ENCODE results near the gene PRPF8. TPM values are rescaled to one million over a fixed set of nuclear protein-coding genes. Genes with fewer than 3 reads are reported as not detected.
A peak's percentile ranks its signal among the peaks of the same experiment; 100 is the strongest.

PRPF8 gene
- total and polyA plus RNA-seq, 2 of the 13 experiments (the other 11 are each of a cell fraction or from before 2014, with no cell fraction given), result 112 to 179 TPM

DNA sequence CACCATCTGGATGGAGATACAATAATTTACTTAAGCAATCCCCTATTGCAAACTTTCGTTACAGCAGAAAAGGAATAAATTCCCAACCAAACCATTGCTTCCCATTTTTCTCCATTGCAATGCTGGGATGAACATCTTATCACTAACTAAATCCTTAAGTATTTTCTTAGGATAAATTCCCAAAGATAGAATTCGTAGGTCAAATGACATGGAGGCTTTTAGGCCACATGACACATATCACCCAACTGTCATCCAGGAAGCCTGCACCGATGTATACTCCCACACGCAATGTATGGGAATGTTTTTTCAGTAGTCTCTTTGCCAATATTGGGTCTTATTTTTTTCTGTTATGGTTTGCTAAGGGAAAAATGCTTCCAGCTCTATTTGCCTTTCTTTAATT, 27.1 kb upstream of the PRPF8 start:
- ChIA-PET CTCF (ENCODE audit: low intra/inter-chr PET ratio, low total read pairs) (no interaction called here), POLR2A (no interaction called here)
- Histone ChIP-seq H3K36me3 (replicated peaks in 1 of 2; ENCODE audit: control insufficient read depth in 1 of 2, insufficient read depth in 2 of 2, low read length in 2 of 2) (peaks cover 6 to 19% of the 10 kb centered on the region in 2 experiments), H3K4me1 (ENCODE audit: insufficient read depth, low read length) (peaks cover 31% of the 10 kb centered on the region), H3K79me2 (ENCODE audit: insufficient read depth, low read length) (peaks cover 9% of the 10 kb centered on the region), H2AFZ (ENCODE audit: low read length) (no peak overlapping the region), H3K27ac (ENCODE audit: extremely low read length, insufficient read depth, low read length) (no peak overlapping the region), H3K27me3 (ENCODE audit: control insufficient read depth in 1 of 2, insufficient read depth in 2 of 2, low read length in 2 of 2) (no peaks in the 10 kb centered on the region; a peak in 1 of 5 replicates), H3K4me2 (ENCODE audit: low read depth, low read length) (no peak overlapping the region), H3K4me3 (replicated peaks in 1 of 3; ENCODE audit: insufficient read depth in 1 of 3, low read depth in 2 of 3, low read length in 3 of 3) (no peak overlapping the region), H4K20me1 (ENCODE audit: insufficient read depth, low read length) (peaks cover 10% of the 10 kb centered on the region), H3K9ac (ENCODE audit: insufficient read depth, low read depth, low read length) (no peak overlapping the region), H3K9me3 (ENCODE audit: low read length) (no peaks in the 10 kb centered on the region)
- no TSS peak for BruUV-seq (replicated peaks)
- WGBS (ENCODE audit: low lambda C conversion rate), result 88% methylated on average over 4 of the region's 4 CpGs
- in situ Hi-C loops (cut with HindIII; ENCODE audit: extremely low pct_ligation_motif_present, low pct_unique_long_range_greater_than_20kb) (loop anchor here (25.0 kb wide), 1 partner anchor 325 kb away; the partner anchor contains the start of genes DPH1, OVCA2 and RTN4RL1), intact Hi-C loops (cut with micrococcal nuclease; ENCODE audit: unreplicated experiment) (loop anchor here (10.0 kb wide), 1 partner anchor 153 kb away; no protein-coding TSS in a partner anchor)
- no peak for FAIRE-seq
- TF ChIP-seq ATM (IDR thresholded peaks at IDR 0.05; ENCODE audit: borderline replicate concordance) (no peak), POLR2AphosphoS2 (IDR thresholded peaks at IDR 0.05; ENCODE audit: low read depth, low read length) (0 out of 2 replicates have a peak, but pooled peaks have one; percentile 60)
- no peak for ATAC-seq
- DNase-seq (ENCODE audit: low spot score), result no peak

DNA sequence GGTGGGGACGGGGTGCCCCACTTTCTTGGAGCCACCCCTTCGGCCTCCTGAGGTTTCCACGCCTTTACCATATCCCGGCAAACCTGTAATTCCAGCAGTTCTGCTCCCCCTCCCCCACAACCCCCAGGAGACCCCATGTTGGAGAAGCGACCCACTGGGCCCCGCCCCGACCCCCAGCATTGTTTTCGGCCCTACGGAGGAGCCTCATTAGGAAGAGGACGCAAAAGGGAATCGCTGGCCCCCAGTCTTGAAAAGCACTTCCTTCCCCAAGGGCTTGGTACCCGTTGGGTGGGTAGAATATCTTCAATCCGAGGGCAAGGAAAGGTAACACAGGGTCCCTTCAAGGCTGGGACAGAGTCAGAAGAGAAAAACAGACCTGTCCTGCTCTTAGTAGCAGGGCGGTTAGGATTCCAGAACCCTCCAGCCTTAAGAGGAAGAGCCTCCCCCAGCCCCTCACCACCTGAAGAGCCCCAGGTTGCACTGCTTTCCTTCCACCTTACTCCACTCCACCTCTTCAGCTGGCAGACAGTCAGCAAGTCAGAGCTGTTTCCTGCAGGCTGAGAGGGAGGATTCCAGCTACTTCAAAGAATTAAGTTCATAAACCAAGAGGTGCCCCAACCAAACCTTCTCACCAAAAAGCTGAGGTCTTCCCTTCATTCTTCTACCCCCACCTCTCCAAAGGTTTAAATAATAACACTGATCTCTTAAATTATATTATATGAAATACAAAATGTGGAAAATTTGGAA, 26.3 kb upstream of the PRPF8 start:
- Histone ChIP-seq H3K4me2 (ENCODE audit: low read depth, low read length) (peak overlapping the region; percentile 76), H3K36me3 (replicated peaks in 1 of 2; ENCODE audit: control insufficient read depth in 1 of 2, insufficient read depth in 2 of 2, low read length in 2 of 2) (peaks cover 6 to 19% of the 10 kb centered on the region in 2 experiments), H4K20me1 (ENCODE audit: insufficient read depth, low read length) (peaks cover 10% of the 10 kb centered on the region), H3K79me2 (ENCODE audit: insufficient read depth, low read length) (peaks cover 9% of the 10 kb centered on the region), H3K9me3 (ENCODE audit: low read length) (no peaks in the 10 kb centered on the region), H3K27ac (ENCODE audit: extremely low read length, insufficient read depth, low read length) (no peak overlapping the region), H3K4me1 (ENCODE audit: insufficient read depth, low read length) (peaks cover 31% of the 10 kb centered on the region), H3K9ac (ENCODE audit: insufficient read depth, low read depth, low read length) (peak overlapping the region; percentile 76), H3K4me3 (replicated peaks in 1 of 3; ENCODE audit: insufficient read depth in 1 of 3, low read depth in 2 of 3, low read length in 3 of 3) (peak overlapping the region; percentile 77 to 88 (median 85)), H2AFZ (ENCODE audit: low read length) (no peak overlapping the region), H3K27me3 (ENCODE audit: control insufficient read depth in 1 of 2, insufficient read depth in 2 of 2, low read length in 2 of 2) (no peaks in the 10 kb centered on the region; a peak in 1 of 5 replicates)
- POLR2A ChIA-PET, result interaction anchor here (0.9 to 1.2 kb wide), 3 partner anchors 12 to 61 kb away, joined by 4 read pairs; partner anchors contain the start of genes RILP and SERPINF1
- CTCF ChIA-PET (ENCODE audit: low intra/inter-chr PET ratio, low total read pairs), result interaction anchor here (1.0 kb wide), 1 partner anchor 41 kb away, joined by 3 read pairs; no protein-coding TSS in a partner anchor
- ATAC-seq (no peak), DNase-seq (ENCODE audit: low spot score) (no peak), FAIRE-seq (no peak)
- BruUV-seq (replicated peaks), result no TSS peak
- WGBS (ENCODE audit: low lambda C conversion rate), result 64% methylated on average over 14 of the region's 14 CpGs
- intact Hi-C loops (cut with micrococcal nuclease; ENCODE audit: unreplicated experiment), result loop anchor here (10.0 kb wide), 1 partner anchor 154 kb away; no protein-coding TSS in a partner anchor
- TF ChIP-seq RORA (CRISPR knock-in tag; IDR thresholded peaks at IDR 0.05) (no peak), CEBPB (IDR thresholded peaks at IDR 0.05; ENCODE audit: borderline replicate concordance, low read depth, low read length) (no peak), IRF2 (CRISPR knock-in tag; IDR thresholded peaks at IDR 0.05) (no peak), POLR2G (IDR thresholded peaks at IDR 0.05; ENCODE audit: low read depth, low read length) (peak; percentile 57), NR2F6 (IDR thresholded peaks at IDR 0.05) (0 out of 2 replicates have a peak, but pooled peaks have one; percentile 3), NR2F6 (CRISPR knock-in tag; IDR thresholded peaks at IDR 0.05) (no peak), POLR2AphosphoS2 (IDR thresholded peaks at IDR 0.05; ENCODE audit: low read depth, low read length) (peak; percentile 56)
- in situ Hi-C loops (cut with HindIII; ENCODE audit: extremely low pct_ligation_motif_present, low pct_unique_long_range_greater_than_20kb), result loop anchor here (25.0 kb wide), 1 partner anchor 326 kb away; the partner anchor contains the start of genes DPH1, OVCA2 and RTN4RL1
